Upper lobe of left lung (tissue), 6 donors: ENCODE measurements around the gene CDX1. TPM values are rescaled to one million over a fixed set of nuclear protein-coding genes. Genes with fewer than 3 reads are reported as not detected.
A peak's percentile ranks its signal among the peaks of the same experiment; 100 is the strongest.

Experiments
- ATAC-seq, 2 donors: fragments of 200-7000 bp; cut with Tn5 transposase; one replicate each; pipeline ENCODE4 v1.9.1; 2022; ENCODE audit warnings: mild to moderate bottlenecking in 2 of 2, moderate library complexity in 2 of 2; ENCODE audit not compliant: low FRiP score in 2 of 2
- DNase-seq, 2 donors: peaks; one replicate each; pipeline ENCODE4 v3.0.0-alpha.2; 2019 to 2020
- H3K27ac ChIP-seq, 4 donors: fragments of 200-600 bp; sonication (generic); one replicate each; pipeline ENCODE4 v1.5.1; 2016 to 2019
- H3K27me3 ChIP-seq, 4 donors: fragments of 200-600 bp; sonication (generic); one replicate each; pipeline ENCODE4 v1.5.1; 2017 to 2019
- H3K36me3 ChIP-seq, 4 donors: fragments of 200-600 bp; sonication (generic); one replicate each; pipeline ENCODE4 v1.5.1; 2016 to 2019
- H3K4me1 ChIP-seq, 4 donors: fragments of 200-600 bp; sonication (generic); one replicate each; pipeline ENCODE4 v1.5.1; 2018 to 2019
- H3K4me3 ChIP-seq, 4 donors: fragments of 200-600 bp; sonication (generic); one replicate each; pipeline ENCODE4 v1.5.1; 2017 to 2019; ENCODE audit warnings: mild to moderate bottlenecking in 2 of 4, moderate library complexity in 1 of 4
- H3K9me3 ChIP-seq, 4 donors: fragments of 200-600 bp; sonication (generic); one replicate each; pipeline ENCODE4 v1.5.1; 2018 to 2019
- EP300 ChIP-seq, 4 donors: sonication (generic); formaldehyde crosslinking; IDR thresholded peaks; one replicate each; pipeline ENCODE4 v1.5.1; 2017; ENCODE audit warnings: antibody characterized with exemption in 4 of 4, control low read depth in 2 of 4
- POLR2A ChIP-seq, 4 donors: fragments of 450-650 bp; IDR thresholded peaks; one replicate each; pipeline ENCODE4 v1.5.1; 2016 to 2017; ENCODE audit warnings: antibody characterized with exemption in 4 of 4, mild to moderate bottlenecking in 2 of 4
- POLR2AphosphoS5 ChIP-seq, 2 donors: sonication (generic); formaldehyde crosslinking; IDR thresholded peaks; one replicate each; pipeline ENCODE4 v1.5.1; 2017; ENCODE audit warnings: antibody characterized with exemption in 2 of 2
- WGBS, 2 donors: methylation state at CpG; one replicate each; pipeline ENCODE4 v1.1.5; 2017 to 2018; 5-methylcytosine and 5-hydroxymethylcytosine counted together
- total RNA-seq, 6 donors: library from RNA; depleted of rRNA in 4 of 6; stranded (reverse); fragments of >200 nt in 4 of 6; gene quantifications; one replicate each; pipeline versions ENCODE4 v1.1.0 to v1.2.1, GENCODE V29; 2016 to 2021
- TF ChIP-seq, protein P1 (sequence below), 6 experiments: fragments of 450-650 bp in 4 of 6; fragments of 200-600 bp in 2 of 6; sonication (generic) in 2 of 6; IDR thresholded peaks; one replicate each; pipeline ENCODE4 v1.5.1; 2016 to 2019; ENCODE audit warnings: antibody characterized with exemption in 6 of 6
- donor health status: DM: no; HTN: no; CAD: no; lungs with moderate emphysema.
- donor health status: DM: no; HTN: yes; CAD: no; lungs with severe emphysema.

Gene CDX1
- total RNA-seq, 6 donors from 2014 or later: 0.17 to 0.30 TPM; not detected in 4

DNA sequence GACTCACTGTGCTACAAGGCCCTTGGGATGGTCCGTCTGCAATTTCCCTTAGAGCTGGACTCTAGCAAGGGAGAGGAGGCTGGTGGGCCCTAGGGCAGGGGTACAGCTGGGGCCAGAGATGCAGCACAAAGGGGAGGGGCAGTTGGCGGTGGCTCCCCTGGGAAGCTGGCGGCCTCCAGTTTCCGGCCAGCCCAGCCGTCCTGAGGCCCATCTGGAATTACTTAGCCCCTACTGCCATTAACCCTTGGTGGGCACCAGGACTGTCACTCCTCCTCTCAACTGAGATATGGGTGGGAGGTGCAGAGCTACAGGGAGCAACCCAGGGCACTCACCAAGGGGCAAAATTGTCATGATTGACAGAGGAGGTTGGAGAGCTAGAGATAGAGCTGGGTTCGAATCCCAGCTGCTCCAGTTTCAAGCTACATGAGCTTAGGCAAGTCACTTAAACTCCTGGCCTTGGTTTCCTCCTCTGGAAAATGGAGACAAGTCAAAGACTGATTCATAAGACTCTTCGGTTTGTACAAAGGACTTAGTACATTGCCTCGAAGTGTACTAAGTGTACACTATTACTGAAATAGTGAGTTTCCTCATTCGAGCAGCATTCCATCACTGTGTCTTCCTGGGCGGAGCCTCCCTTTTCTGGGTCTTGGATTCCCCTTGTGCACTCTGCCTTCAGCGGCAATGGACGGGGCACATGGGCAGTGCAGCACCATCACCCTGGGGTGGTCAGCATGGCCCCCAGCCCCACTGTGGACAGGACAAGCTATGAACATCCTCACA is 8.2 kb upstream of the CDX1 start:
- H3K4me3 ChIP-seq: peak overlapping the region in 1 of 4 donors; percentile 4
- no peaks in the 10 kb centered on the region for H3K27me3 ChIP-seq
- WGBS, 2 donors: 55 to 70% methylated on average over 6 to 12 of the region's 12 CpGs
- DNase-seq: peak in 1 of 2 donors; percentile 58
- TF ChIP-seq, protein P1, sequence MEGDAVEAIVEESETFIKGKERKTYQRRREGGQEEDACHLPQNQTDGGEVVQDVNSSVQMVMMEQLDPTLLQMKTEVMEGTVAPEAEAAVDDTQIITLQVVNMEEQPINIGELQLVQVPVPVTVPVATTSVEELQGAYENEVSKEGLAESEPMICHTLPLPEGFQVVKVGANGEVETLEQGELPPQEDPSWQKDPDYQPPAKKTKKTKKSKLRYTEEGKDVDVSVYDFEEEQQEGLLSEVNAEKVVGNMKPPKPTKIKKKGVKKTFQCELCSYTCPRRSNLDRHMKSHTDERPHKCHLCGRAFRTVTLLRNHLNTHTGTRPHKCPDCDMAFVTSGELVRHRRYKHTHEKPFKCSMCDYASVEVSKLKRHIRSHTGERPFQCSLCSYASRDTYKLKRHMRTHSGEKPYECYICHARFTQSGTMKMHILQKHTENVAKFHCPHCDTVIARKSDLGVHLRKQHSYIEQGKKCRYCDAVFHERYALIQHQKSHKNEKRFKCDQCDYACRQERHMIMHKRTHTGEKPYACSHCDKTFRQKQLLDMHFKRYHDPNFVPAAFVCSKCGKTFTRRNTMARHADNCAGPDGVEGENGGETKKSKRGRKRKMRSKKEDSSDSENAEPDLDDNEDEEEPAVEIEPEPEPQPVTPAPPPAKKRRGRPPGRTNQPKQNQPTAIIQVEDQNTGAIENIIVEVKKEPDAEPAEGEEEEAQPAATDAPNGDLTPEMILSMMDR (IDR thresholded peaks at IDR 0.05): no peak
- TF ChIP-seq POLR2A (IDR thresholded peaks at IDR 0.05) (no peak), EP300 (IDR thresholded peaks at IDR 0.05) (no peak), POLR2AphosphoS5 (IDR thresholded peaks at IDR 0.05) (no peak)
- no peaks in the 10 kb centered on the region for H3K9me3 ChIP-seq
- peaks cover 8 to 15% (median 12%) of the 10 kb centered on the region in 4 donors for H3K4me1 ChIP-seq
- H3K36me3 ChIP-seq: no peaks in the 10 kb centered on the region
- peak in 1 of 2 donors; percentile 15 for ATAC-seq
- peak overlapping the region; percentile 44 to 91 (median 80) for H3K27ac ChIP-seq

- DNase-seq (no peak), ATAC-seq (no peak)
- Histone ChIP-seq H3K4me3 (no peak overlapping the region), H3K9me3 (no peaks in the 10 kb centered on the region), H3K36me3 (no peaks in the 10 kb centered on the region), H3K27ac (peak overlapping the region; percentile 44 to 91 (median 73)), H3K4me1 (peaks cover 8 to 21% (median 12%) of the 10 kb centered on the region in 4 donors), H3K27me3 (no peaks in the 10 kb centered on the region)
- TF ChIP-seq POLR2A (IDR thresholded peaks at IDR 0.05) (no peak), EP300 (IDR thresholded peaks at IDR 0.05) (no peak), POLR2AphosphoS5 (IDR thresholded peaks at IDR 0.05) (no peak)
- TF ChIP-seq, protein P1 (IDR thresholded peaks at IDR 0.05): no peak
- WGBS, 2 donors: 77 to 79% methylated on average over 4 to 6 of the region's 6 CpGs
Measured at GRCh38 chr5:150159031-150159430, 7.5 kb upstream of the CDX1 start.

- H3K4me3 ChIP-seq: no peak overlapping the region
- 28 to 44% methylated on average over 4 to 9 of the region's 9 CpGs for WGBS, 2 donors
Measured at GRCh38 chr5:150159741-150160179, 6.8 kb upstream of the CDX1 start.

GRCh38 chr5:150160448-150161081 is 6.0 kb upstream of the CDX1 start:
- Histone ChIP-seq H3K27ac (peak overlapping the region; percentile 60 to 91 (median 71)), H3K27me3 (no peaks in the 10 kb centered on the region), H3K36me3 (no peaks in the 10 kb centered on the region), H3K4me3 (no peak overlapping the region), H3K4me1 (peaks cover 7 to 18% (median 10%) of the 10 kb centered on the region in 4 donors), H3K9me3 (no peaks in the 10 kb centered on the region)
- TF ChIP-seq POLR2A (IDR thresholded peaks at IDR 0.05) (no peak), EP300 (IDR thresholded peaks at IDR 0.05) (no peak), POLR2AphosphoS5 (IDR thresholded peaks at IDR 0.05) (no peak)
- TF ChIP-seq, protein P1 (IDR thresholded peaks at IDR 0.05): no peak
- no peak for DNase-seq
- no peak for ATAC-seq
- WGBS, 2 donors: 78 to 83% methylated on average over 2 to 4 of the region's 5 CpGs

More at GRCh38 chr5:150159741-150160179, 6.8 kb upstream of the CDX1 start:
- TF ChIP-seq POLR2AphosphoS5 (IDR thresholded peaks at IDR 0.05) (peak in 1 of 2 donors; percentile 14), EP300 (IDR thresholded peaks at IDR 0.05) (peak in 1 of 4 donors; percentile 58), POLR2A (IDR thresholded peaks at IDR 0.05) (no peak)
- TF ChIP-seq, protein P1 (IDR thresholded peaks at IDR 0.05): no peak
- peak overlapping the region; percentile 60 to 91 (median 73) for H3K27ac ChIP-seq
- H3K4me1 ChIP-seq: peaks cover 8 to 21% (median 12%) of the 10 kb centered on the region in 4 donors
- no peak for DNase-seq
- no peaks in the 10 kb centered on the region for H3K27me3 ChIP-seq
- peak in 1 of 2 donors; percentile 11 for ATAC-seq
- H3K9me3 ChIP-seq: no peaks in the 10 kb centered on the region
- H3K36me3 ChIP-seq: no peaks in the 10 kb centered on the region
